ENCODE measurements around the gene CHGA.

CHGA gene, protein sequence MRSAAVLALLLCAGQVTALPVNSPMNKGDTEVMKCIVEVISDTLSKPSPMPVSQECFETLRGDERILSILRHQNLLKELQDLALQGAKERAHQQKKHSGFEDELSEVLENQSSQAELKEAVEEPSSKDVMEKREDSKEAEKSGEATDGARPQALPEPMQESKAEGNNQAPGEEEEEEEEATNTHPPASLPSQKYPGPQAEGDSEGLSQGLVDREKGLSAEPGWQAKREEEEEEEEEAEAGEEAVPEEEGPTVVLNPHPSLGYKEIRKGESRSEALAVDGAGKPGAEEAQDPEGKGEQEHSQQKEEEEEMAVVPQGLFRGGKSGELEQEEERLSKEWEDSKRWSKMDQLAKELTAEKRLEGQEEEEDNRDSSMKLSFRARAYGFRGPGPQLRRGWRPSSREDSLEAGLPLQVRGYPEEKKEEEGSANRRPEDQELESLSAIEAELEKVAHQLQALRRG

DNA sequence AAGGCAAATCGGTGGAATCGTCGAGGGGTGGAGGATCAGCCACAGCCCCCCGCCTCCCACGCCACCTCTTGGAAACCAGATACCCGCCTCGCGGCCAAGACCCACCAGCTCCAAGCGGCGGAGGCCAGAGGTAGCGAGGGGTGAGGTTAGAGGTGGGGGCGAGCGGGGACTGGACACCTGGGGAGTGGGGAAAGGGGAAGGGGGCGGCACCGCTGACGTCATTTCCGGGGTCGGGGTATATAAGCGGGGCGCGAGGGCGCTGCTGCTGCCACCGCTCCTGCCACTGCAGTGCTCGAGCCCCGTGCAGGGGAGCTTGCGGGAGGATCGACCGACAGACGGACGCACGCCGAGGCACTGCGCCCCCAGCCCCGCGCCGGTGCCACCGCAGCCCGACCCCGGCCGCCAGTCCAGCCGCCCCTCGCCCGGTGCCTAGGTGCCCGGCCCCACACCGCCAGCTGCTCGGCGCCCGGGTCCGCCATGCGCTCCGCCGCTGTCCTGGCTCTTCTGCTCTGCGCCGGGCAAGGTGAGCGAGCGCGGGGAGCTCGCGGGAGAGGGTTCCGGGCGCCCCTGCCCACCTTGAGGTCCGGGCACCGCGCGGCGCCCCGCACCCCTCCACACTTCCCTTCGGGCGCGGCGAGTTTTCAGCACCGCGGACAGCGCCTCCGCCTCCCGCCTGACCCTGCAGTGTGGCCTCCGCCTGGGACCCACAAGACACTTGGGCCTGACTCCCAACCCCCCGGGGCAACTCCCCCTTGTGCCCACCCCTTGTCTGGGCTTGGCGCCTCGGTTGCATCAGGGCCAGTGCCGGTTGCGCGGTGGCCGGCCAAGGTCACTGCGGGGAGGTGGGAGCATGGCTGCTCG, at the start of gene CHGA:
TSS of gene CHGA (plus strand) at position 268 of the 861 bp plus-strand sequence. CDS start at position 478, 210 bp downstream.
- DNase-seq, result peak; percentile 46

DNA sequence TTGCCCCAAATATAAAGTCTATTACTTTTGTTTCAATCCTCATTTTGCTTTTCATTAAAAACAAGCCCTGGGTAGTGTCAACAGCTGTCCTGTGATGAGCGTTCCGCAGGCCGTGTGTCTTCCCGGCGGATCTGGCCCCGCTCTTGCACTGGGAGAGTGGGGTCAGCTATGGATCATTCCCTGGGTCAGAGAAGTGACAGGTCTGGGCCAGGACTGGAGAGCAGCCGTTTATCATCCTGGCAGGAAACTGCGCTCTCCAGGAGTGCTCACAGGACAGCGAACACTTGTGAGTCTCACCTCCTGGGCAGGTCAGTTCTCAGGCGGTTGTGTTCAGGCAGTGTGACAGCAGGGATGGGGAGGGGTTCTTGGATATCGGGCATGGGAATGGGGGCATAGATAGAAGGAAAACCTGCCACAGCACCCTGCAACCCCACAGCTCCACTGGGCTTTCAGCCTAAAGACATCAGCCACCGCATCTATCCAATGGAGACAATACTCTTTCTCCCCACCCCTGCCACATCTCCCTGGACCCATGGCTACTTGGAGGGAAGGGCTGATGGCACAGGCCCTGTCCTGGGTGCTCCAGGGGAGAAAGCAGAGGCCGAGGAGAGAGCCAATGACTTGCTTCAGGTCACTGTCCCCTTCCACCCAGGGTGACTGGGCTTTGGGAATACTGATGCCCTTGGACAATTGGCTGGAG, 47.8 kb upstream of the CHGA start:
- no peak for DNase-seq

DNA sequence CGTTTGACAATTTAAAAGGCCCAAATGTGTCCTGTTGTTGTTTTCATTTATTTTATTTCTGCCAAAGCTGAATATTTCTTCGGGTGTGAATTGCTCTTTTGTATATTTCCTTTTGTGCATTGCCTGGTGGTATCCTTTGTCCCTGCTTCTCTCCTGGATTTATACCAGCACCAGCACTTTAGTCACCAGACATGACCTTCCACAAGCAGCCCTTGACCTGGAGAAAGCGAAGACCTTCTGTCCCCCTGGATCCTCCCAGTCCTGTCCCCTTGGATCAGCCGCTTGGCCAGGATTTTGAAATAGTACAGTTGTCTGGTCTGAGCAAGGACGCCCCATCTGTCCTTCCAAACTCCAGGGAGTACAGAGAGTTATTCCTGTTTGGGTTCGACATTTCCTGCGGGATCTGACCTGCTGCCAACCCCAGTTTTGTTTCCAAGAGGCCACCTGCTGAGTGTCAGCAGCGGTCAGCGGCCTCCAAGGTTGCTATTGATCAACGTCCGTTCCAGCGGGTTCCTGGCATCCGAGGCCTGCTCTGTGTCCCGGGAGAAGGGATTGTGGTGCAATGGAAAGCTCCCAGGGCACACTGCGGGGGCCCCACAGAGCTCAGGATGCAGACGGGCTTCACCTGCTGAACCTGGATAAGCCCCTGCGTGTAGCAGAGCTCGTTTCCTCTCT, 45.1 kb upstream of the CHGA start:
- no peak for DNase-seq

DNA sequence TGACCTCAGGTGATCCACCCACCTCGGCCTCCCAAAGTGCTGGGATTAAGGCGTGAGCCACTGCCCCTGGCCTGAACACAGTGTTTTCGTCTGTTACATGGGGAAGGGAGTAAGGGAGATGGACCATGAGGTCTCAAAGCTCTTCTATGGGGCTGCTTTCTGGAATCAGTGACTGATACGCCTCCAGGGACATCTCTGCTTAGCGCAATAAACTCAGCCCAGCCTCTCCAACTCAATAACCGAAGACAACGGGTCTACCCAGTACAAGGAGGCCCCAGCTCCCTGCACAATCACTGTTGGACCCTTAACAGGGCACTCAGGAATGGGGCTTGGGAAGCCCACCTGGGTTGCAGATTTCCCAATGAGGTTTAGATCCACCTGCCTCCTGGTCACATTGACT, 42.6 kb upstream of the CHGA start:
- no peak for DNase-seq

DNA sequence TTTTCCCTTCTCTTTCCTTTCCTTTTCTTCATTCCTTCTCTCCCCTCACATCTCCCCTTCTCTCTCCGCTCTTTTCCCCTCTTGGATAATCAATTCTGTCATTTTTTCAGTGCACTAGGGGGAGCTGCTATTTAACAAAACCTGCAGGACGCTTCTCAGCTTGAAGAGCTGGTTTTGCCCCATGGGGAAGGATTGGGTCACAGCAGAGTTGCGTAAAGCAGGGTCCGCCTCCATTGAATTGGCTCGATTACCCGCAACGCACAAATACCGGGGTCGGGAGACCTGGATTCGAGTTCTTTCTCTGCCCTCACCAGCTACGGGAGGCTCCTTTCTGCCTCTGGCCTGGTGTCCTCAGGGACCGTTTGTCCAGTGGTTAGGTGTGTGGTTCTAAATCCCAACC, 42.1 kb upstream of the CHGA start:
- no peak for DNase-seq

DNA sequence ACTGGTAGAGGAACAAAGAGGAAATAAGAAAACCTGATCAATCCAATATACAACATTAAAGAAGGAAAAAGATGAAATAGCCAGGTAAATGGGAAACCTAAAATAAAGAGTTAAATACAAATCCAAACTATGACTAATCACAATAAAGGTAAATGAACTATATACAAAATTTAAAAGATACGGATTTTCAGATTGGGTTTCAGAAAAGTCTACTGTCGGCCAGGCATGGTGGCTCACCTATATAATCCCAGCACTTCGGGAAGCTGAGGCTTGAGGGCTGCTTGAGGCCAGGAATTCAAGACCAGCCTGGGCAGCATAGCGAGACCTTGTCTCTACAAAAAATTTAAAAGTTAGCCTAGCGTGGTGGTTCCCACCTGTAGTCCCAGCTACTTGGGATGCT, 39.9 kb upstream of the CHGA start:
- no peak for DNase-seq

DNA sequence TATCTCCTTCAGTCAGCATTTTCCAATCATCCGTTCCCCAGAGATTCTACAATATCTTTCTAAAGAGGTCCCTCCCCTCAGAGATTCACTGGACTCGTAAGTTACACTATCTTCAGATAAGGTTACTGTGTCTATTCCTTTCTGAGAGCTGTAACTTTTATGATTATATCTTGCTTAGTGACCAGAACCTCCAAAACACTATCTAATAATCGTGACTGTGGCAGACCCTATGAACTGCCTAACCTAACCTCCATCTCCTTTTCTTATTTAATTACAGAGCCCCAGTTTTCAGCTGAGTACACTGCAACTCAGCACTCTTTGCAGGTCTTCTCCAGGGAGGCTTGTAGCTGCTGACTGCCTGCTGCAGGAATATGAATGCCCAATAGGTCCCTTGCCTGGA, 38.5 kb upstream of the CHGA start:
- DNase-seq, result no peak

DNA sequence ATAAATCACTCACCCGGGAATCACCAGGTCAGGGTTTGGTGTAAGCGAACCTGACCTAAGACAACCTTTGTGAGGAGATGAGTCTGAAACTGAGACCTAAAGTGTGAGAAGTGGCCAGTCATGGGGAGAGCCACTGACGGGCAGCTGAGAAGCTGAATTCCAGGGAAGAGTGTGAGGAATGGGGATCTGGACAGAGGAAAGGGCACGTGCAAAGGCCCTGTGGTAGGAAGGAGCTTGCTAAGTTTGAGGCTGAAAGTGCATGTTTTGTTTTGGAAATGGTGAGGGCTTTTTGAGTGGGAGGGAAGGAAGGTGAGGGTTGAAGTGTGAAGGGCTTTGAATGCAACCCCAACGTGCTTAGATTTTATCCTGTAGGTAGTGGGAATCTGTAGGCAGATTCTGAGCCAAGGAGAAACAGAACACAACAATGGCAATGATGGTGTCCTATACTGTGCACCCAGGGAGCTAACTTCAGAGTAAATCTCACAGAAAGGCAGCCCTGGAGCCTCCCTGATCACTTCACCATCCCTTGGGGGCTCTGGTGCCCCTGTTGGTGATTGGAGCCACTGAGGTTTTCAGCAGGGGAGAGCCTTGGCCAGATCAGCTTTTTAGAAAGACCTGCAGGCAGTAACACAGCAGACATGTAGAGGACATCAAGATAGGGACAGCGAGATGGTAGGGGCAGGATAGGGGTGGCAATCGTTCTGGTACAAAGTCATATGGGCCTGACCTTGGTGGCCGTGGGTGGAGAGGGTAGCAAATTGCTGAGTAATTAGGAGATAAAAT, 37.5 kb upstream of the CHGA start:
- DNase-seq, result no peak

DNA sequence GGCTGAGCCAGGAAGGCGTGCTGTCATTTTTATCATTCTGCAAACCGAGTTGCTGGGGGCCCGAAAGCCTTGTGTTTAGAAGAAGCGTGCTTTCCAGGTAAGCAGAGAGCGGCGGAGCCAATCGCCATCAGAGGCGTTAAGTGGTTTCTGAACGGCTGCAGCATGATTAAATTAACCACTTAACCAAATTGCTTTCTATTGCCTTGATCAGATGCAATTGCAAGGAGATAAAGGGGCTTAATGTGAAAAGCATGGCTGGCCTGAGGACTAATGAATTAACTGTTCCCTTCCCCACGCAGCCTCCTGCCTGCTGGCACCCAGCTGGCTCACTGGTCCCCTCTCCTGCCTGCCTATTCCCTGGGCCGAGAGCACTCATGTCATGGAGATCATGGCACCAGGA, 36.6 kb upstream of the CHGA start:
- no peak for DNase-seq

DNA sequence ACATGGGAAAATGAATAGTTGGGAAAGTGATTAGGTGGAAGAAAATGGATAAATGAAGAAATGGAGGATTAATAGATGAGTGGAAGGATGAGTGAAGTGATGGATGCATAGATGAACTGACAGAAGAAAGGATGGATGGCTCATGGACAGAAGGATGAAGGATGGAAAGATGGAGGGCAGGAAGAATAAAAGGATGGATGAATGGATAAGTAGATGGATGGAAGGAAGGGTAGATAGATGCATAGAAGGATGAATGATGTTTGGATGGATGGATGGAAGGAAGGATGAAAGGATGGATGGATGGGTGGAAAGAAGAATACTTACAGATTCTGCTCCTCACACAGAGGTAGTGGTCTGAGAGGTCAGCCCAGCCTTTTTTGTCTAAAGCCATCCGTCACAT, 35.8 kb upstream of the CHGA start:
- no peak for DNase-seq

DNA sequence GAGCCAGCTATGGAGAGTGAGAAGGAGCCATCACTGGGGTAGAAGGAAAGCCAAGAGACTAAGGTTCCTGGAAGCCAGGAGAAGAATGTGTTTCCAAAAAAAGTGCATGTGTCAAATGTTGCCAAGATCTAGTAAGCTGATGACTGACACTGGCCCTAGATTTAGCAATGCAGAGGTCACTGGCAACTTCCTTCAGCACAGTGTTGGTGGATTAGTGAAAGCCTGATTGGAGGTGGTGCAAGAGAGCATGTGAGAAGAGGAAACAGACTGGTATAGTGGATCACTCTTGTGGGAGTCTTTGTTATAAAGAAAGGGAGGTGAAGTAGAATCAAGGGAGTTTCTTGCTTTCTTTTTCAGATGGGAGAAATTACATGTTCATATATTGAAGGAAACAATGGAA, 34.1 kb upstream of the CHGA start:
- DNase-seq, result no peak

DNA sequence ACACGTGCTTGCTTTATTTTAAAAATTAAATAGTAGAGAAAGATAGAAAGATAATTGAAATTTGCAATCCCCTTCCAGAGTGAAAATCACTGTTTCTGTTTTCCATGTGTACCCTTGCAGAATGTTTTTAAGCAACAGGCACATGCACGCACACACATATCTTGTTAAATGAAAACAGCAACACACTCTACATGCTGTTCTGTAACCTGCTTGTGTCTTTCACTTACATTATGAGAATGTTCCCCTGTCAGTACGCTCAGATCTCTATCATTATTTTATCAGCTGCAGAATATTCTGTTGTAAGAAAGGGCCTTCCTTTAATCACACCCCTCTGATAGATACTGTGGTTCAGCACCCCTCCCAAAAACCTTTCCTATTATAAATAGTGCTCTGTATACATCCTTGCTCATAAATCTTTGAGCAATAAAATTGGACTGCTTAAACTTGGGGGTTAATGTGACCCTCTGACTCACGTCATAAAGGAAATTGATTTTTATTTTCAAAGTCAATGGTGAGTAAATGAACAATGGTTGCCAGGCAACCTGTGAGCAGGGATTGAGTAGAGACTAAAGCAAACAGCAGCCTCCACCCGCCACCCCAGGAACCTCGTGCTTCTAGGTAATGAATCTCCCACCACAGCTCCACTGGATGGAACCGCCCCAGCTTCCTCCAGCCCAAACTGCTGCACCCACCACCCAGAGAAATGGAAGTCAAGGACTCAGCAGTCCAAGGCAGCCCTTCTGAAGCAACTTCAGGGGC, 31.9 kb upstream of the CHGA start:
- DNase-seq, result no peak

DNA sequence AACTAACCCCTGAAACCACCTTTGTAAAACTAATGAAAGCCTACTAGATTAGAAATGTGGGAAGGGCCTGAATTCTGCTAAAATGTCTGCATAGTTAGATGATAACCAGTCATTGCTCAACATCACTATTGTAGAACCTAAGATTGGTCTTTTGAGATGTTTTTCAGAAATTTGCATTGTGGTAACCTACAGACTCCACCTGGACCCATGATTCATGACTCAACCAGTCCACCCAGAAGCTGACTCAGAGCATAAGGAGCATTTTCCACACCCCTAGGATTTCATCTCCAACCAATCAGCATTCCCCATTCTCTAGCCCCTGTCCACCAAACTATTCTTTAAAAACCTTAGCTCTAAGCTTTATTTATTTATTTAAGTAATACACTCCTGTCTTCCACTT, 30.4 kb upstream of the CHGA start:
- no peak for DNase-seq

DNA sequence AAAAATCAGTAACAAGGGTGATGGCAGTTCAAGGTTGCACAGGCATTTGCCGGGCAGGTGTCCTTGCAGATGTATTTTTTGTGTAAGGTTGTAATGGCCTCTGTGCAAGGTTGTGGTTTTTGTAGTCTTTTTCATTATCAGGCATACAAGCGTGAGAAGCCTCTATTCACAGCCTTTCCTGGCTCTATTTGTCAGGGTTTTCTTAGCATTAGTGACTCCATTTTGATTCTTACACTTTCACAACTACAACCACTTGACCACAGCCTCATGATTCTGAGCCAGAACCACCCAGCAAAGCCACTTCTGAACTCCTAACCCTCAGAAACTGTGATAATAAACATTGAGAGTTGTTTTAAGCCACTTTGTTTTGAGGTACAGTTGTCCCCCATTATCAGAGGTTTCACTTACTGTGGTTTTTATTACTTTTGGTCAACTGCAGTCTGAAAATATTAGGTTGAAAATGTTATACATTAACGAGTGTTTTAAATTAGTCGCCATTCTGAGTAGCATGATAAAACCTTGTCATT, 27.5 kb upstream of the CHGA start:
- DNase-seq, result no peak

DNA sequence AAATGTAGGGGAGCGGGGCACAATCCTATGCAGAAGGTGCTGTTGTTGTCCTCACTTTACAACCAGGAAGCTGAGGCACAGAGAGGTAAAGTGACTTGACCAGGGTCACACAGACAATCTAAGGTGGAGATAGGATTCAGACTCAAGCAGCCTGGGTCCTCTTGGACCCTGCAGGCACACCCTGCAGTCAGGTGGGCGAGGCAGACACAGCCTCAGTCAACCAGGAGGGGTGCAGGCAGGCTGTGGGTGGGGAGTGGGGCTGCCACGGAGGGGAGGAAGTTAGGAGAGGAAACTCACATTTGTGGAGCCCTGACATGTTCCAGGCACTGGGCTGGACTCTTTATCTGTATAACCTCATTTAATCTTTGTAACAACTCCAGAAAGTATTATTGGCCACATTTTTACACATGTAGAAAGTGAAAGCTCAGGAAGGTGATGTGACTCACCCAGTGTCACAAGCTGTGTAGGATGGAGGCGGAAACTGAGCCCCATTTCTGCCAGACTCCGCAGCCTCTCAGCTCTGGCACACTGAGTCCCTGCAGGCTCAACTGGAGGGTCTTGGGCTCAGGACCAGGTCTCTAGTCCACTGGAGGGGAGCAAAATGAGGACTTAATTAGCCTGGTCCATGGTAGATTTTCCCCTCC, 24.9 kb upstream of the CHGA start:
- DNase-seq, result peak; percentile 41

DNA sequence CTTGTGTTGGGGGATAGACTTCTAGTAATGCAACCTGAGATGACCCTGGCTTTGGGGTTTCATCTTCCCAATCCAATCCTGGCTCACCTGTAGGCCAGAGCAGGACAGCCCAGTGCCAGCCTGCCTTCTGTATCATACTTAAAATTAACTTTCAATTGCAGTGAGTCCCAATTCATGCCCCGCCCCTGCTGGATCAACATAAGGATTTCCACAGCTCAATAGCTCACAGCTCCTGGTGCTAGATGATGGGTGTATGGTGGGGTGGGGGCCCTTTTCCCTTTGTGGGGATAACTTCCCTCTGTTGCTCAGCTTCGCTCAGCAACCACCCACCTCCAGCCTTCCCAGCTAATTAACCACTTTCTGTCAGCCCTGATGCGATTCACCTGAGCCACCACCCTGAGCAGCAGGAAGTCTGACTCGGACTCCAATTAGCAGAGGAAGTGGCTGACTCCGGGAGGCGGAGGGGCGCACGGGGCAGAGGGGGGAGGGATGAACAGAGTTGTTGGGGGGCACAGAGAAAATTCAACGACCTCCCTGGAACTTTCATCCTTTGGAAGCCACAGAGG, 24.3 kb upstream of the CHGA start:
- DNase-seq, result no peak

DNA sequence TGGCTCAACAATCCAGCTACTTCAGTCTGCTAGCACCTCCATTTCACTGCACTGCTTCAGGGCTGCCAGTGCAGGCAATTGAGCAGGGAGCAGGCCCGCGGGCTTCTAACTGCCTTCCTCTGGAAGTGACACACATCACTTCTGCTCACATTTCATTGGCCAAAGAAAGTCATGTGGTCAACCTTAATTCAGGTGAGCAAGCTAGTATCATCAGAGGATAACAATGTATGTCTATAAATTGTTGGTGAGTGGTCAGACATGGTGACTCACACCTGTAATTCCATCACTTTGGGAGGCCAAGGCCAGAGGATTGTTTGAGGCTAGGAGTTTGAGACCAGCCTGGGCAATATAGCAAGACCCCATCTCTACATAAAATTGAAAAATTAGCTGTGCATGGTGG, 22.3 kb upstream of the CHGA start:
- DNase-seq, result no peak

DNA sequence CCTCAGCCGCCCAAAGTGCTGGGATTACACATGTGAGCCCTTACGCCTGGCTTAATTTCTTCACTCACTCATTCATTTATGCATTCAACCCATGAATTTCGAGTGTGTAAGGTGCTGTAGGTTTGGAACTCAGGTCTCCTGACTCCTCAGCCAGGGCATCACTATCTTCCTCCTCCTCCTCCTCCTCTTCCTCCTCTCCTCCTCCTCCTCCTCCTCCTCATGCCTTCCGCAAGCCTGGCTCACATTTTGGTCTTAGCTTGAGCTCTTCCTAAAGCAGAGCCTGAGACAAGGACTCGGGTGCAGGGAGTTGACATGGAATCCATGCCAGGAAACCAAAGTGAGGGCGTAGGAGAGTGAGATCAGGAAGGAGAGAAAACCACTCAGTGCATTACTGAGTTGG, 20.8 kb upstream of the CHGA start:
- no peak for DNase-seq

DNA sequence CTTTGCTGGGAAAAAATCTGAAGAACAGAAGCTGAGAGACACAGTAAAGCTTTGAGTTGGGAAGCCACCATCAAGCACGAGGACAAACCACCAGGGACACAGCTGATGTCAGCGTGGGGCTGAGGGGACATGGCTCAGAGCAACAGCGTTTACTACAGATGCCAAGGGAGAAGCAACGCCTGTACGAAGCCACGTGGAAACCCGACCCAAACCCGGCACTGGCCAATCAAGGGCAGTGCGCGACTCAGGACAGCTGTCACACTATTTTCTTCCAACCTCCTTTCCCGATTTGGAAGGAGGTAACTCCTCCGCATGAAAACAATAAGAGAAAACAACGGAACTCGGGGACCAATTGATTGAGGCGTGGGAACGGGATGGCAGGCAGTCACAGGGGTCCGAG, 20.2 kb upstream of the CHGA start:
- DNase-seq, result no peak

DNA sequence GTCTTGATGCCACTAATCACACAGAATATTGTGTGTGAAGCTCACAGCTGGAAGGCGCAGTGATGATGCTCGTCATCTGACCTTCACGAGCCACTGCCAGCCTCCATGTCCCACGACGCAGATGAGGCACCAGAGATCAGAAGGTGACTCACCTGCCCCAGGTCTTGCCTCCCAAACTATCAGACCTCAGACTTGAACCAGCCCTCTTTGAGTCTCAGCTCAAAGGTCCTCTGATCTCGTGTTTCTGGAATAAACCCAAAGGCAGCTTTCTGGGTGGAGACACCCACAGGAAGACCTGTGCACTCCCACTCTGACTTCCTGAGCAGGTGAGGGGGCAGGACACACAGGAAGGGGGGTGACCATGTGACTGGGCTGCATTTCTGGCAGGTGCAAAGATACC, 19.6 kb upstream of the CHGA start:
- DNase-seq, result peak; percentile 34

All from activated naive CD4-positive, alpha-beta T cell treated with anti-CD3 and anti-CD28 coated beads, Interleukin-2, amount 50 U/mL, for 16 hours (primary cell).